ENCODE data around the gene MKKS. TPM values are rescaled to one million over a fixed set of nuclear protein-coding genes. Genes with fewer than 3 reads are reported as not detected.

MKKS gene
- polyA plus RNA-seq, 1 of the 3 experiments (the other 2 are of a cell fraction) = 10.1 TPM

GRCh38 chr20:10432079-10432478 is 1.9 kb downstream of the MKKS start:
- 100% methylated on average over 1 of the region's 1 CpG for WGBS (ENCODE audit: low lambda C conversion rate)
- Histone ChIP-seq H3K79me2 (ENCODE audit: insufficient read depth) (peaks cover 76% of the 10 kb centered on the region), H3K27me3 (ENCODE audit: insufficient read depth) (no peaks in the 10 kb centered on the region), H3K9ac (no peak overlapping the region), H4K20me1 (ENCODE audit: insufficient read depth) (no peaks in the 10 kb centered on the region), H2AFZ (ENCODE audit: low read depth) (no peak overlapping the region), H3K9me2 (no peaks in the 10 kb centered on the region), H3K9me3 (no peaks in the 10 kb centered on the region), H3K27ac (ENCODE audit: low read depth in 2 of 2, low read length in 1 of 2) (no peak overlapping the region), H3F3A (replicated peaks; ENCODE audit: insufficient read depth) (peaks cover 7% of the 10 kb centered on the region), H3K4me1 (ENCODE audit: control insufficient read depth in 1 of 2, insufficient read depth in 2 of 2, low read depth in 1 of 2, low read length in 1 of 2) (peaks cover 8 to 17% of the 10 kb centered on the region in 2 experiments; a peak in 3 of 4 replicates), H3K36me3 (replicated peaks in 1 of 2; ENCODE audit: control insufficient read depth in 1 of 2, insufficient read depth in 2 of 2, low read length in 1 of 2) (peaks cover 0 to 13% of the 10 kb centered on the region in 2 experiments), H3K4me3 (ENCODE audit: low read depth in 2 of 2, low read length in 1 of 2) (no peak overlapping the region), H3K4me2 (no peak overlapping the region)
- ChIA-PET CTCF (interaction anchor here (0.8 kb wide), 1 partner anchor 454 kb away, joined by 4 read pairs; no protein-coding TSS in a partner anchor), POLR2A (interaction anchor here (1.0 kb wide), 1 partner anchor 214 kb away, joined by 4 read pairs; the partner anchor contains the start of gene SNAP25)
- TF ChIP-seq JUND (IDR thresholded peaks at IDR 0.05) = no peak
- no peak for TF ChIP-seq POLR2AphosphoS5 (IDR thresholded peaks at IDR 0.05; ENCODE audit: low read depth, low read length)
- TF ChIP-seq MXI1 (IDR thresholded peaks at IDR 0.05; ENCODE audit: low read depth, low read length) = no peak
- TF ChIP-seq SMC3 (IDR thresholded peaks at IDR 0.05; ENCODE audit: low read depth, low read length) = no peak
- TF ChIP-seq FOXM1 (IDR thresholded peaks at IDR 0.05; ENCODE audit: low read depth) = no peak
- TF ChIP-seq, protein P1, sequence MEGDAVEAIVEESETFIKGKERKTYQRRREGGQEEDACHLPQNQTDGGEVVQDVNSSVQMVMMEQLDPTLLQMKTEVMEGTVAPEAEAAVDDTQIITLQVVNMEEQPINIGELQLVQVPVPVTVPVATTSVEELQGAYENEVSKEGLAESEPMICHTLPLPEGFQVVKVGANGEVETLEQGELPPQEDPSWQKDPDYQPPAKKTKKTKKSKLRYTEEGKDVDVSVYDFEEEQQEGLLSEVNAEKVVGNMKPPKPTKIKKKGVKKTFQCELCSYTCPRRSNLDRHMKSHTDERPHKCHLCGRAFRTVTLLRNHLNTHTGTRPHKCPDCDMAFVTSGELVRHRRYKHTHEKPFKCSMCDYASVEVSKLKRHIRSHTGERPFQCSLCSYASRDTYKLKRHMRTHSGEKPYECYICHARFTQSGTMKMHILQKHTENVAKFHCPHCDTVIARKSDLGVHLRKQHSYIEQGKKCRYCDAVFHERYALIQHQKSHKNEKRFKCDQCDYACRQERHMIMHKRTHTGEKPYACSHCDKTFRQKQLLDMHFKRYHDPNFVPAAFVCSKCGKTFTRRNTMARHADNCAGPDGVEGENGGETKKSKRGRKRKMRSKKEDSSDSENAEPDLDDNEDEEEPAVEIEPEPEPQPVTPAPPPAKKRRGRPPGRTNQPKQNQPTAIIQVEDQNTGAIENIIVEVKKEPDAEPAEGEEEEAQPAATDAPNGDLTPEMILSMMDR (IDR thresholded peaks at IDR 0.05) = no peak
- no peak for TF ChIP-seq GABPA (IDR thresholded peaks at IDR 0.05; ENCODE audit: low read depth)
- no peak for TF ChIP-seq RXRA (IDR thresholded peaks at IDR 0.05; ENCODE audit: borderline replicate concordance, low read depth)
- TF ChIP-seq ELF1 (IDR thresholded peaks at IDR 0.05) = no peak
- TF ChIP-seq, protein P2, sequence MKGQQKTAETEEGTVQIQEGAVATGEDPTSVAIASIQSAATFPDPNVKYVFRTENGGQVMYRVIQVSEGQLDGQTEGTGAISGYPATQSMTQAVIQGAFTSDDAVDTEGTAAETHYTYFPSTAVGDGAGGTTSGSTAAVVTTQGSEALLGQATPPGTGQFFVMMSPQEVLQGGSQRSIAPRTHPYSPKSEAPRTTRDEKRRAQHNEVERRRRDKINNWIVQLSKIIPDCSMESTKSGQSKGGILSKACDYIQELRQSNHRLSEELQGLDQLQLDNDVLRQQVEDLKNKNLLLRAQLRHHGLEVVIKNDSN (IDR thresholded peaks at IDR 0.05; ENCODE audit: borderline replicate concordance, low read depth) = no peak
- TF ChIP-seq RCOR1 (IDR thresholded peaks at IDR 0.05; ENCODE audit: low read length) = no peak
- no peak for TF ChIP-seq PBX3 (IDR thresholded peaks at IDR 0.05)
- no peak for TF ChIP-seq RFX5 (IDR thresholded peaks at IDR 0.05; ENCODE audit: low read length)
- TF ChIP-seq MEF2A (IDR thresholded peaks at IDR 0.05; ENCODE audit: borderline replicate concordance, low read depth) = no peak
- no peak for TF ChIP-seq EZH2phosphoT487 (IDR thresholded peaks at IDR 0.05; ENCODE audit: borderline replicate concordance, low read depth)
- TF ChIP-seq, protein P3, sequence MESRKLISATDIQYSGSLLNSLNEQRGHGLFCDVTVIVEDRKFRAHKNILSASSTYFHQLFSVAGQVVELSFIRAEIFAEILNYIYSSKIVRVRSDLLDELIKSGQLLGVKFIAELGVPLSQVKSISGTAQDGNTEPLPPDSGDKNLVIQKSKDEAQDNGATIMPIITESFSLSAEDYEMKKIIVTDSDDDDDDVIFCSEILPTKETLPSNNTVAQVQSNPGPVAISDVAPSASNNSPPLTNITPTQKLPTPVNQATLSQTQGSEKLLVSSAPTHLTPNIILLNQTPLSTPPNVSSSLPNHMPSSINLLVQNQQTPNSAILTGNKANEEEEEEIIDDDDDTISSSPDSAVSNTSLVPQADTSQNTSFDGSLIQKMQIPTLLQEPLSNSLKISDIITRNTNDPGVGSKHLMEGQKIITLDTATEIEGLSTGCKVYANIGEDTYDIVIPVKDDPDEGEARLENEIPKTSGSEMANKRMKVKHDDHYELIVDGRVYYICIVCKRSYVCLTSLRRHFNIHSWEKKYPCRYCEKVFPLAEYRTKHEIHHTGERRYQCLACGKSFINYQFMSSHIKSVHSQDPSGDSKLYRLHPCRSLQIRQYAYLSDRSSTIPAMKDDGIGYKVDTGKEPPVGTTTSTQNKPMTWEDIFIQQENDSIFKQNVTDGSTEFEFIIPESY (IDR thresholded peaks at IDR 0.05; ENCODE audit: borderline replicate concordance, low read depth) = no peak
- TF ChIP-seq RAD21 (IDR thresholded peaks at IDR 0.05; ENCODE audit: low read length) = no peak
- no peak for TF ChIP-seq NFIC (IDR thresholded peaks at IDR 0.05; ENCODE audit: borderline replicate concordance)
- no peak for TF ChIP-seq GATA2 (CRISPR knock-in tag; IDR thresholded peaks at IDR 0.05)
- no peak for TF ChIP-seq NRF1 (IDR thresholded peaks at IDR 0.05; ENCODE audit: low read depth, low read length)
- no peak for DNase-seq
